Hepatocyte (in vitro differentiated cells): ENCODE measurements around the gene CELF4.

ENCODE experiments used
- CTCF ChIP-seq: fragments of 200-600 bp; sonication (generic); IDR thresholded peaks from 2 replicates; pipeline ENCODE4 v1.5.1; 2016; ENCODE audit warnings: antibody characterized with exemption, mild to moderate bottlenecking; ENCODE audit not compliant: poor library complexity
- EZH2phosphoT487 ChIP-seq: fragments of 200-600 bp; sonication (generic); IDR thresholded peaks from one replicate; pipeline ENCODE4 v1.6.1; 2018; ENCODE audit warnings: antibody characterized with exemption, mild to moderate bottlenecking, low read depth, moderate library complexity; ENCODE audit not compliant: unreplicated experiment, severe bottlenecking

- TF ChIP-seq CTCF (no peak), EZH2phosphoT487 (no peak)
Observed at GRCh38 chr18:37541517-37541916, 24.1 kb downstream of the CELF4 start.
